B cell (primary cell): ENCODE measurements around the gene DLGAP3. TPM values are rescaled to one million over a fixed set of nuclear protein-coding genes. Genes with fewer than 3 reads are reported as not detected.

Source experiments
- ATAC-seq: fragments of 200-7000 bp; cut with Tn5 transposase; one replicate; pipeline ENCODE4 v1.10.0; 2021; ENCODE audit warnings: low read depth, mild to moderate bottlenecking, moderate number of reproducible peaks, moderate library complexity
- CTCF ChIA-PET: fragments of 350-600 bp; sonication (Branson Sonifier 250); formaldehyde crosslinking; loops from one replicate; lab custom pipeline; 2021; ENCODE audit warnings: antibody characterized with exemption, inconsistent platforms; lab: Charles Lee
- POLR2A ChIA-PET: fragments of 350-600 bp; sonication (Branson Sonifier 250); formaldehyde crosslinking; loops from one replicate; lab custom pipeline; 2021; ENCODE audit warnings: antibody characterized with exemption; lab: Charles Lee
- DNase-seq: peaks from one replicate; pipeline ENCODE4 v3.0.0; 2013
- H2AFZ ChIP-seq: 2 replicates; pipeline ENCODE4 v1.6.1; 2012; ENCODE audit warnings: mild to moderate bottlenecking, low read depth, low read length; ENCODE audit not compliant: insufficient read depth, poor library complexity, severe bottlenecking
- H3K27ac ChIP-seq, 2 donors: 1 replicate in 1 of 2; 2 replicates in 1 of 2; pipeline ENCODE4 v1.5.1; 2012 to 2013; ENCODE audit warnings: low read length in 2 of 2, mild to moderate bottlenecking in 2 of 2, moderate library complexity in 1 of 2
- H3K27me3 ChIP-seq, 4 experiments: fragments of 200-600 bp in 1 of 4; sonication (generic) in 1 of 4; replicated peaks in 1 of 4; 1 replicate in 2 of 4; 2 replicates in 2 of 4; pipeline versions ENCODE4 v1.6.1 to v1.7.0; 2013 to 2016; ENCODE audit warnings: low read length in 3 of 4, mild to moderate bottlenecking in 2 of 4, mixed read lengths in 1 of 4, moderate library complexity in 1 of 4; ENCODE audit not compliant: insufficient read depth in 4 of 4, control insufficient read depth in 3 of 4; ENCODE audit errors: control extremely low read depth in 1 of 4
- H3K36me3 ChIP-seq, 2 experiments: replicated peaks in 1 of 2; 1 replicate in 1 of 2; 2 replicates in 1 of 2; pipeline versions ENCODE4 v1.6.1 to v1.7.1; 2013; ENCODE audit warnings: low read length in 1 of 2; ENCODE audit not compliant: insufficient read depth in 2 of 2, control insufficient read depth in 1 of 2; ENCODE audit errors: control extremely low read depth in 1 of 2, extremely low read depth in 1 of 2
- H3K4me1 ChIP-seq, 2 donors: fragments of 200-600 bp in 1 of 2; sonication (generic) in 1 of 2; 1 replicate in 1 of 2; 2 replicates in 1 of 2; pipeline versions ENCODE4 v1.5.1 to v1.6.1; 2013 to 2017; ENCODE audit warnings: low read length in 2 of 2; ENCODE audit not compliant: control insufficient read depth in 2 of 2, insufficient read depth in 2 of 2
- H3K4me2 ChIP-seq: replicated peaks from 2 replicates; pipeline ENCODE3; 2012; ENCODE audit warnings: mild to moderate bottlenecking, low read depth, low read length; ENCODE audit not compliant: poor library complexity, severe bottlenecking
- H3K4me3 ChIP-seq, 5 experiments: fragments of 200-600 bp in 1 of 5; sonication (generic) in 1 of 5; 1 replicate in 3 of 5; 2 replicates in 2 of 5; pipeline versions ENCODE4 v1.5.1 to v1.7.0; 2011 to 2016; ENCODE audit warnings: low read length in 4 of 5, mild to moderate bottlenecking in 4 of 5, low read depth in 2 of 5, control low read depth in 1 of 5, moderate library complexity in 1 of 5; ENCODE audit not compliant: insufficient read depth in 1 of 5; ENCODE audit errors: control extremely low read depth in 1 of 5, extremely low read depth in 1 of 5
- H3K79me2 ChIP-seq: fragments of 200-600 bp; sonication (generic); one replicate; pipeline ENCODE4 v1.6.0; 2016; ENCODE audit warnings: low read length; ENCODE audit not compliant: control insufficient read depth, insufficient read depth
- H3K9ac ChIP-seq: fragments of 200-600 bp; sonication (generic); 2 replicates; pipeline ENCODE4 v1.6.1; 2017; ENCODE audit warnings: mild to moderate bottlenecking, low read length, moderate library complexity
- H3K9me3 ChIP-seq, 3 donors: one replicate each; pipeline versions ENCODE4 v1.6.1 to v1.7.1; 2013; ENCODE audit warnings: low read length in 2 of 3; ENCODE audit not compliant: control insufficient read depth in 2 of 3, insufficient read depth in 1 of 3; ENCODE audit errors: control extremely low read depth in 1 of 3
- H4K20me1 ChIP-seq: 2 replicates; pipeline ENCODE4 v1.6.0; 2012; ENCODE audit warnings: mild to moderate bottlenecking, low read length; ENCODE audit not compliant: insufficient read depth, control insufficient read depth, poor library complexity, severe bottlenecking
- H3K27ac Mint-ChIP-seq: one replicate; pipeline ENCODE4 v1.8.0; 2021; ENCODE audit warnings: mixed read lengths
- H3K27me3 Mint-ChIP-seq: one replicate; pipeline ENCODE4 v1.8.0; 2021; ENCODE audit warnings: mixed read lengths
- H3K4me1 Mint-ChIP-seq: one replicate; pipeline ENCODE4 v1.8.0; 2021; ENCODE audit warnings: mixed read lengths
- H3K4me3 Mint-ChIP-seq: one replicate; pipeline ENCODE4 v1.8.0; 2021; ENCODE audit warnings: mixed read lengths
- H3K9me3 Mint-ChIP-seq: one replicate; pipeline ENCODE4 v1.8.0; 2022; ENCODE audit warnings: mixed read lengths; ENCODE audit not compliant: insufficient read depth
- CTCF ChIP-seq: fragments of 200-600 bp; IDR thresholded peaks from one replicate; pipeline ENCODE4 v1.8.0; 2022; ENCODE audit warnings: antibody characterized with exemption, mild to moderate bottlenecking
- EZH2 ChIP-seq: IDR thresholded peaks from 2 replicates; pipeline ENCODE4 v1.6.1; 2012; ENCODE audit warnings: borderline replicate concordance, low read depth, mild to moderate bottlenecking, moderate library complexity, low read length; ENCODE audit not compliant: insufficient read depth, poor library complexity, severe bottlenecking
- WGBS: methylation state at CpG from one replicate; pipeline ENCODE4 v1.1.5; 2013; ENCODE audit warnings: missing lambda C conversion rate; ENCODE audit not compliant: insufficient coverage; 5-methylcytosine and 5-hydroxymethylcytosine counted together
- intact Hi-C: fragments of 100-400 bp; cut with micrococcal nuclease; formaldehyde crosslinking; loops from one replicate; pipeline ENCODE4 v1.10.0; 2022
- polyA minus RNA-seq: library from RNA; depleted of rRNA, polyadenylated mRNA; stranded (reverse); fragments of >200 nt; gene quantifications from 2 replicates; pipeline ENCODE4 v1.2.3, GENCODE V29; 2012
- polyA plus RNA-seq: library from polyadenylated mRNA; depleted of rRNA; stranded (reverse); fragments of >200 nt; gene quantifications from 2 replicates; pipeline ENCODE4 v1.2.3, GENCODE V29; 2012
- total RNA-seq, 2 donors: library from RNA; stranded (reverse); fragments of 120-200 nt in 1 of 2; gene quantifications; 1 replicate in 1 of 2; 2 replicates in 1 of 2; pipeline versions ENCODE4 v1.2.3 to v1.2.4, GENCODE V29; 2013 to 2022

Gene DLGAP3
- total RNA-seq (2.4 and 3.4 TPM in 2 replicates), polyA plus RNA-seq (2.0 and 2.3 TPM in 2 replicates), polyA minus RNA-seq (3.3 and 4.3 TPM in 2 replicates)
- total RNA-seq (2013), result 1.3 TPM

DNA sequence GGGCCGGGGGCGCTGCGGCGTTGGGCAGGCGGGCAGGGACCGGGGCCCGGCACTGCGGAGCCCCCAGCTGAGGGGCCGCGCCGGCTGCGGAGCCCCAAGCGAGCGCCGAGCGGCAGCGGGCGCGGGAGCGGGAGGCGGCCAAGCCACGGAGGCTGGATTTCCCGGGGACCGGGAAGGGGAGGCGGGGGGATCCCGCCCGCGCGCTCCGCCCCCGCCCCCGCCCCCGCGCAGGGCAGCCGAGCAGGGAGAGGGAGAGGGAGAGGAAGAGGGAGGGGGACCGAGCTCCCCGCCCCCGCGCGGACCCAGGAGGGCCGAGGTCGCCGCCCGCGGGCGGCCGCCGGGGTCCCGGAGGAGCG, at the start of gene DLGAP3:
DLGAP3 (minus strand) TSS at position 154 of the 356 bp plus-strand sequence. CDS start 24,267 bp downstream, outside the sequence.
- peak; percentile 50 for ATAC-seq
- Histone ChIP-seq H3K4me1 (peaks cover 26 to 30% of the 10 kb centered on the region in 2 donors), H3K27ac (no peak within 1 kb of the TSS), H3K9ac (peak within 1 kb of the TSS; percentile 68), H3K36me3 (no peaks in the 10 kb centered on the region), H3K79me2 (peaks cover 10% of the 10 kb centered on the region), H3K4me3 (peak within 1 kb of the TSS; percentile 43 to 70 (median 59)), H3K9me3 (peaks cover 0 to 8% (median 0%) of the 10 kb centered on the region in 3 donors), H4K20me1 (no peaks in the 10 kb centered on the region), H3K27me3 (peaks cover 0 to 34% (median 13%) of the 10 kb centered on the region in 4 experiments), H3K4me2 (peak within 1 kb of the TSS; percentile 91), H2AFZ (peak within 1 kb of the TSS; percentile 76)
- under 1% methylated on average over 47 of the region's 50 CpGs for WGBS
- DNase-seq, result peak; percentile 43
- POLR2A ChIA-PET, result no interaction called here
- Mint-ChIP-seq H3K27me3 (peaks cover 16% of the 10 kb centered on the region), H3K27ac (peak within 1 kb of the TSS; percentile 33), H3K4me3 (peak within 1 kb of the TSS; percentile 90), H3K9me3 (no peaks in the 10 kb centered on the region), H3K4me1 (peaks cover 23% of the 10 kb centered on the region)
- CTCF ChIA-PET, result no interaction called here
- intact Hi-C loops, result no loop called here
- TF ChIP-seq CTCF, result no peak
- TF ChIP-seq EZH2, result no peak

- Mint-ChIP-seq H3K27me3 (no peaks in the 10 kb centered on the region), H3K4me1 (peaks cover 29% of the 10 kb centered on the region), H3K27ac (no peak overlapping the region), H3K4me3 (no peak overlapping the region), H3K9me3 (peaks cover 3% of the 10 kb centered on the region)
- Histone ChIP-seq H4K20me1 (peaks cover 32% of the 10 kb centered on the region), H3K27me3 (no peaks in the 10 kb centered on the region), H2AFZ (no peak overlapping the region), H3K4me1 (peaks cover 20 to 26% of the 10 kb centered on the region in 2 donors), H3K9me3 (peaks cover 0 to 9% (median 0%) of the 10 kb centered on the region in 3 donors), H3K36me3 (peaks cover 0 to 16% of the 10 kb centered on the region in 2 experiments), H3K27ac (no peak overlapping the region), H3K4me3 (no peak overlapping the region), H3K4me2 (no peak overlapping the region), H3K79me2 (peaks cover 5% of the 10 kb centered on the region), H3K9ac (no peak overlapping the region)
- TF ChIP-seq EZH2 (no peak), CTCF (no peak)
- 91% methylated on average over 5 of the region's 6 CpGs for WGBS
- DNase-seq (no peak), ATAC-seq (no peak)
- ChIA-PET CTCF (no interaction called here), POLR2A (no interaction called here)
- intact Hi-C loops, result no loop called here
These were observed 49.5 kb upstream of the DLGAP3 start for GRCh38 chr1:34978921-34979320.
